ENCODE results near the gene CYREN. TPM values are rescaled to one million over a fixed set of nuclear protein-coding genes. Genes with fewer than 3 reads are reported as not detected.
"Not testable (repeated sequence)": the region's sequence is repeated elsewhere in the genome, so short reads cannot be mapped to it uniquely, and the experiment has no call there.

The CYREN gene
- polyA plus RNA-seq, 1 donor (not counting 4 experiments of a cell fraction or from before 2014, with no cell fraction given): 41.7 TPM

DNA sequence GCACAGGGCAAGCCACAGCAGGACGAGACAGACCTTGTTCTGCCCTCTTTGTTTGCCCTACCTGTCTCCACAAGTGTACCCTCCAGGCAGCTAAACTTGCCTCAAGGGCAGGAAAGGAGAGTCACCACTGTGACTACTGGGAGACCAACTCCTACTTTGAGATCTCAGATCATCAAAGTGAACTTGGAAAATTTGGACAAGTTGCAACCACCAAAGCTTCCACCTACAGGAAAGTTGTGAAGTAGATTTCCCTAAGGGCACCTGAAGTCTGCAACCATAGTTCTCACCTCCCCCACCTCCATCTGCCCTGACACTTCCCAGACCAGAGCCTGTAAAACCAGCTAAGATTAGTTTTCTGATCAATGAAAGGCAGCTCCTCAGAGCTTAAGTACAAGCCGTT, 43.3 kb upstream of the CYREN start:
- Histone ChIP-seq H3K9me1 (ENCODE audit: control insufficient read depth, extremely low read depth, insufficient read depth, low read length) (no peaks in the 10 kb centered on the region), H4K20me1 (ENCODE audit: control insufficient read depth, extremely low read depth, insufficient read depth, low read length) (no peaks in the 10 kb centered on the region), H3K27ac (ENCODE audit: control insufficient read depth, insufficient read depth, low read length) (peak overlapping the region; percentile 26), H3K9me3 (ENCODE audit: control insufficient read depth, low read depth, low read length) (no peaks in the 10 kb centered on the region), H3K27me3 (ENCODE audit: control insufficient read depth, extremely low read depth, insufficient read depth, low read length) (no peaks in the 10 kb centered on the region), H3K79me2 (ENCODE audit: control insufficient read depth, insufficient read depth, low read length) (peaks cover 18% of the 10 kb centered on the region), H3K4me2 (ENCODE audit: control insufficient read depth, extremely low read depth, insufficient read depth, low read depth, low read length) (peak overlapping the region; percentile 67), H3K4me1 (ENCODE audit: control insufficient read depth, extremely low read depth, insufficient read depth, low read length) (peaks cover 36% of the 10 kb centered on the region), H2AFZ (ENCODE audit: control insufficient read depth, low read length) (peak overlapping the region; percentile 43), H3K9ac (ENCODE audit: control insufficient read depth, extremely low read depth, insufficient read depth, low read length) (no peak overlapping the region), H3K36me3 (ENCODE audit: control insufficient read depth in 2 of 2, extremely low read depth in 1 of 2, insufficient read depth in 2 of 2, low read length in 2 of 2) (no peaks in the 10 kb centered on the region), H3K4me3 (ENCODE audit: control insufficient read depth in 2 of 3, extremely low read depth in 1 of 3, insufficient read depth in 2 of 3, low read depth in 1 of 3, low read length in 3 of 3) (peak overlapping the region in 1 of 3 experiments; percentile 44)
- dilution Hi-C loops (cut with MboI; ENCODE audit: extremely low pct_ligation_motif_present, low sequenced_read_pairs): no loop called here
- TF ChIP-seq, protein P1, sequence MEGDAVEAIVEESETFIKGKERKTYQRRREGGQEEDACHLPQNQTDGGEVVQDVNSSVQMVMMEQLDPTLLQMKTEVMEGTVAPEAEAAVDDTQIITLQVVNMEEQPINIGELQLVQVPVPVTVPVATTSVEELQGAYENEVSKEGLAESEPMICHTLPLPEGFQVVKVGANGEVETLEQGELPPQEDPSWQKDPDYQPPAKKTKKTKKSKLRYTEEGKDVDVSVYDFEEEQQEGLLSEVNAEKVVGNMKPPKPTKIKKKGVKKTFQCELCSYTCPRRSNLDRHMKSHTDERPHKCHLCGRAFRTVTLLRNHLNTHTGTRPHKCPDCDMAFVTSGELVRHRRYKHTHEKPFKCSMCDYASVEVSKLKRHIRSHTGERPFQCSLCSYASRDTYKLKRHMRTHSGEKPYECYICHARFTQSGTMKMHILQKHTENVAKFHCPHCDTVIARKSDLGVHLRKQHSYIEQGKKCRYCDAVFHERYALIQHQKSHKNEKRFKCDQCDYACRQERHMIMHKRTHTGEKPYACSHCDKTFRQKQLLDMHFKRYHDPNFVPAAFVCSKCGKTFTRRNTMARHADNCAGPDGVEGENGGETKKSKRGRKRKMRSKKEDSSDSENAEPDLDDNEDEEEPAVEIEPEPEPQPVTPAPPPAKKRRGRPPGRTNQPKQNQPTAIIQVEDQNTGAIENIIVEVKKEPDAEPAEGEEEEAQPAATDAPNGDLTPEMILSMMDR (optimal IDR thresholded peaks at IDR 0.05 in 1 of 3, IDR thresholded peaks at IDR 0.05 in 1 of 3, conservative IDR thresholded peaks at IDR 0.05 in 1 of 3; ENCODE audit: extremely low read depth in 1 of 3, insufficient read depth in 2 of 3, low read length in 3 of 3): no peak
- TF ChIP-seq EZH2 (IDR thresholded peaks at IDR 0.05; ENCODE audit: low read length): no peak
- peak; percentile 91 for DNase-seq (ENCODE audit: low read depth, low spot score)
- peak; percentile 71 for FAIRE-seq

DNA sequence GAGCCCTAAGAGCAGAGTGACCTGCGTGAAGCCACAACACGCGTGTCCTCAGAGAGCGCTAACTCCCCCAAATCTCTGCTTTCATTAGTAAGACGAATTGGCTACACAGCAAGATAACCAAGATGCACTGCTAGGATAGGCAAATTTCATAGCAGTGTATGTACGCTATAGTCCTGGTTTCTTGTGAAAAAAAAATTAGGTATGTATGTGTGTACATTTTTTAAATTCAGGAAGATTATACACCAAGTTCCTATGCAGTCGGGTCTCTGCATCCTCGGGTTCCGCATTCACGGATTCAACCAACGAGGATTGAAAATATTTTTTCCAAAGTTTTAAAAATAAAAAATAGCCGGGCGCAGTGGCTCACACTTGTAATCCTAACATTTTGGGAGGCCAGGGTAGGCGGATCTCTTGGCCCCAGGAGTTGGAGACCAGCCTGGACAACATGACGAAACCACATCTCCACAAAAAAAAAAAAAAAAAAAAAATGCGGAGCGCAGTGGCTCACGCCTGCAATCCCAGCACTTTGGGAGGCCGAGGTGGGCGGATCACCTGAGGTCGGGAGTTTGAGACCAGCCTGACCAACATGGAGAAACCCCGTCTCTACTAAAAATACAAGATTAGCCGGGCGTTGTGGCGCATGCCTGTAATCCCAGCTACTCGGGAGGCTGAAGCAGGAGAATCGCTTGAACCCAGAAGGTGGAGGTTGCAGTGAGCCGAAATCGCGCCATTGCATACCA, 41.6 kb upstream of the CYREN start:
- DNase-seq (ENCODE audit: low read depth, low spot score): not testable (repeated sequence)

More for the DNA sequence above, 41.6 kb upstream of the CYREN start:
- H3K36me3 ChIP-seq (ENCODE audit: control insufficient read depth in 2 of 2, extremely low read depth in 1 of 2, insufficient read depth in 2 of 2, low read length in 2 of 2); H4K20me1 ChIP-seq (ENCODE audit: control insufficient read depth, extremely low read depth, insufficient read depth, low read length); H3K27me3 ChIP-seq (ENCODE audit: control insufficient read depth, extremely low read depth, insufficient read depth, low read length); dilution Hi-C loops (cut with MboI; ENCODE audit: extremely low pct_ligation_motif_present, low sequenced_read_pairs); H3K9me1 ChIP-seq (ENCODE audit: control insufficient read depth, extremely low read depth, insufficient read depth, low read length); H3K9me3 ChIP-seq (ENCODE audit: control insufficient read depth, low read depth, low read length): not testable (repeated sequence)
- Histone ChIP-seq H3K27ac (ENCODE audit: control insufficient read depth, insufficient read depth, low read length) (peak overlapping the region; percentile 90), H2AFZ (ENCODE audit: control insufficient read depth, low read length) (peak overlapping the region; percentile 97), H3K4me1 (ENCODE audit: control insufficient read depth, extremely low read depth, insufficient read depth, low read length) (peaks cover 40% of the 10 kb centered on the region), H3K4me3 (ENCODE audit: control insufficient read depth in 2 of 3, extremely low read depth in 1 of 3, insufficient read depth in 2 of 3, low read depth in 1 of 3, low read length in 3 of 3) (peak overlapping the region; percentile 71 to 91 (median 85)), H3K4me2 (ENCODE audit: control insufficient read depth, extremely low read depth, insufficient read depth, low read depth, low read length) (peak overlapping the region; percentile 98), H3K79me2 (ENCODE audit: control insufficient read depth, insufficient read depth, low read length) (peaks cover 31% of the 10 kb centered on the region), H3K9ac (ENCODE audit: control insufficient read depth, extremely low read depth, insufficient read depth, low read length) (peak overlapping the region; percentile 89)
- peak; percentile 9 for FAIRE-seq
